Measurements from ENCODE around the gene ABCA13.

Gene ABCA13

GRCh38 chr7:48259463-48260280, 88.4 kb downstream of the ABCA13 start:
- TF ChIP-seq, protein P1, sequence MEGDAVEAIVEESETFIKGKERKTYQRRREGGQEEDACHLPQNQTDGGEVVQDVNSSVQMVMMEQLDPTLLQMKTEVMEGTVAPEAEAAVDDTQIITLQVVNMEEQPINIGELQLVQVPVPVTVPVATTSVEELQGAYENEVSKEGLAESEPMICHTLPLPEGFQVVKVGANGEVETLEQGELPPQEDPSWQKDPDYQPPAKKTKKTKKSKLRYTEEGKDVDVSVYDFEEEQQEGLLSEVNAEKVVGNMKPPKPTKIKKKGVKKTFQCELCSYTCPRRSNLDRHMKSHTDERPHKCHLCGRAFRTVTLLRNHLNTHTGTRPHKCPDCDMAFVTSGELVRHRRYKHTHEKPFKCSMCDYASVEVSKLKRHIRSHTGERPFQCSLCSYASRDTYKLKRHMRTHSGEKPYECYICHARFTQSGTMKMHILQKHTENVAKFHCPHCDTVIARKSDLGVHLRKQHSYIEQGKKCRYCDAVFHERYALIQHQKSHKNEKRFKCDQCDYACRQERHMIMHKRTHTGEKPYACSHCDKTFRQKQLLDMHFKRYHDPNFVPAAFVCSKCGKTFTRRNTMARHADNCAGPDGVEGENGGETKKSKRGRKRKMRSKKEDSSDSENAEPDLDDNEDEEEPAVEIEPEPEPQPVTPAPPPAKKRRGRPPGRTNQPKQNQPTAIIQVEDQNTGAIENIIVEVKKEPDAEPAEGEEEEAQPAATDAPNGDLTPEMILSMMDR (IDR thresholded peaks at IDR 0.05; ENCODE audit: extremely low read depth, insufficient read depth, missing control alignments), result no peak
- in situ Hi-C loops (cut with MboI; ENCODE audit: low pct_unique_long_range_greater_than_20kb, low sequenced_read_pairs, unreplicated experiment), result no loop called here
- DNase-seq (ENCODE audit: low spot score), result no peak

GRCh38 chr7:48261696-48262095, 90.4 kb downstream of the ABCA13 start:
- in situ Hi-C loops (cut with MboI; ENCODE audit: low pct_unique_long_range_greater_than_20kb, low sequenced_read_pairs, unreplicated experiment), result no loop called here
- DNase-seq (ENCODE audit: low spot score), result no peak
- TF ChIP-seq, protein P1 (IDR thresholded peaks at IDR 0.05; ENCODE audit: extremely low read depth, insufficient read depth, missing control alignments), result no peak

DNA sequence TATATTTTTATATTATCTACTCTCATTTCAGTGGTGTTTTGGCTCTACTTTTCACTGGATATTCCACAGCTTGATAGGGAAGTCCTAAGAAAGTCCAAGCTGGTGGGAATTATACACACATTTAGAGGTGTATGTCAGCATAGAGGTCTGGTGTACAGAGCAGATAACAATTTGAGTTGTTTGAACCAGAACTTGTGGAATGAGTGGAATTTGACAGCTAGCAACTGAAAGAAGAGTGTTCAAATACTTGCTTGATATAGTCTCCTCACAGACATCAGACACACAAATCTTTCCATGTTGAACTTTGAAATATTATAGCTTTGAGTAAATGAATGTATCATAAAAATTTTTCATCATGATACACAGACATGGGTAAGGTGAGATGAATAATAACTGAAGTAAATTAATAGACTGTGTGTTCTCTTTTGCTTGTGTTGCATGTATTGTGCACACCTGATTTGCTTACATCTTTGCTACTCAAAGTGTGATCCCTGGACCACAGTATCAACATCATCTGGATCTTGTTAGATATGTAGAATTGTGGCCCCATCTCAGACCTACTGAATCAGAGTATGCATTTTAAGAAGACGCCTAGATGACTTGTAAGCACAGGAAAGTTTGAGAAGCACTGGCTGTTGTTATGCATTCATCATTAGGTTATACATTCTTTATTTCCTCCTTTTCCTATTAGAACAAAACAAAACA, 91.5 kb downstream of the ABCA13 start:
- TF ChIP-seq, protein P1 (IDR thresholded peaks at IDR 0.05; ENCODE audit: extremely low read depth, insufficient read depth, missing control alignments), result no peak
- no peak for DNase-seq (ENCODE audit: low spot score)
- in situ Hi-C loops (cut with MboI; ENCODE audit: low pct_unique_long_range_greater_than_20kb, low sequenced_read_pairs, unreplicated experiment), result no loop called here

DNA sequence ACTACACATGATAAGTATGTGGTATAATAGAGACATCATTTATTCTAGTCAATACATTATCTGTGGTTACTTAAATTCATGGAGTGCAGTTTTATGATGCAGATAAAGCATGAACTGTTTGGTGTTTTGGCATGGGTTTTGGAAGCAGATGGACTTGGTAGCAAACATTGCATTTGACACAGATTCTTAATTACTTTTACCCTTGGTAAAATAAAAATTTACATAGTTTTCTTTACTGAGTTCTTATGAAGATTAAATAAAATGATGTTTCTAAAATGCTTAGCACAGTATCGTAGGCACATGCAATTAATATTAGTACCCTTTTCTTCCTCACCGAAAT, 92.0 kb downstream of the ABCA13 start:
- TF ChIP-seq, protein P1 (IDR thresholded peaks at IDR 0.05; ENCODE audit: extremely low read depth, insufficient read depth, missing control alignments), result no peak
- DNase-seq (ENCODE audit: low spot score), result no peak
- in situ Hi-C loops (cut with MboI; ENCODE audit: low pct_unique_long_range_greater_than_20kb, low sequenced_read_pairs, unreplicated experiment), result no loop called here

GRCh38 chr7:48269066-48269465, 97.8 kb downstream of the ABCA13 start:
- DNase-seq (ENCODE audit: low spot score), result no peak
- TF ChIP-seq, protein P1 (IDR thresholded peaks at IDR 0.05; ENCODE audit: extremely low read depth, insufficient read depth, missing control alignments), result no peak
- in situ Hi-C loops (cut with MboI; ENCODE audit: low pct_unique_long_range_greater_than_20kb, low sequenced_read_pairs, unreplicated experiment), result no loop called here

DNA sequence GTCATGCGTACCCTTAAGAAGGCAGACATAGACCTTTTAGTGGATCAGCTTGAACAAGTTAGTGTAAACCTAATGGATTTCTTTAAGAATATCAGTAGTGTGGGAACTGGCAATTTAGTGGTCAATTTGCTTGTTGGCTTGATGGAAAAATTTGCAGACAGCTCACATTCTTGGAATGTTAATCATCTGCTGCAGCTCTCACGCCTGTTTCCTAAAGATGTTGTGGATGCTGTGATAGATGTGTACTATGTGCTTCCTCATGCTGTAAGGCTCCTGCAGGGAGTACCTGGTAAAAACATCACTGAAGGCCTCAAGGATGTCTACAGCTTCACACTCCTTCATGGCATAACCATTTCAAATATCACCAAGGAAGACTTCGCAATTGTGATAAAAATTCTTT, 103.4 kb downstream of the ABCA13 start:
- TF ChIP-seq, protein P1 (IDR thresholded peaks at IDR 0.05; ENCODE audit: extremely low read depth, insufficient read depth, missing control alignments), result no peak
- DNase-seq (ENCODE audit: low spot score), result no peak
- in situ Hi-C loops (cut with MboI; ENCODE audit: low pct_unique_long_range_greater_than_20kb, low sequenced_read_pairs, unreplicated experiment), result no loop called here

All from GM13977 (cell line).